DMS53 treated with DMSO at 0.1 percent for 48 hours (cell line): ENCODE measurements around the gene LGALS4.
"Not testable (repeated sequence)": the region's sequence is repeated elsewhere in the genome, so short reads cannot be mapped to it uniquely, and the experiment has no call there.

ENCODE experiments used
- DNase-seq: peaks from one replicate; lab custom pipeline; 2025; ENCODE audit not compliant: unreplicated experiment; lab: John Stamatoyannopoulos, UW

The LGALS4 gene

GRCh38 chr19:38821230-38821825 is 8.6 kb upstream of the LGALS4 start:
- DNase-seq = not testable (repeated sequence)

DNA sequence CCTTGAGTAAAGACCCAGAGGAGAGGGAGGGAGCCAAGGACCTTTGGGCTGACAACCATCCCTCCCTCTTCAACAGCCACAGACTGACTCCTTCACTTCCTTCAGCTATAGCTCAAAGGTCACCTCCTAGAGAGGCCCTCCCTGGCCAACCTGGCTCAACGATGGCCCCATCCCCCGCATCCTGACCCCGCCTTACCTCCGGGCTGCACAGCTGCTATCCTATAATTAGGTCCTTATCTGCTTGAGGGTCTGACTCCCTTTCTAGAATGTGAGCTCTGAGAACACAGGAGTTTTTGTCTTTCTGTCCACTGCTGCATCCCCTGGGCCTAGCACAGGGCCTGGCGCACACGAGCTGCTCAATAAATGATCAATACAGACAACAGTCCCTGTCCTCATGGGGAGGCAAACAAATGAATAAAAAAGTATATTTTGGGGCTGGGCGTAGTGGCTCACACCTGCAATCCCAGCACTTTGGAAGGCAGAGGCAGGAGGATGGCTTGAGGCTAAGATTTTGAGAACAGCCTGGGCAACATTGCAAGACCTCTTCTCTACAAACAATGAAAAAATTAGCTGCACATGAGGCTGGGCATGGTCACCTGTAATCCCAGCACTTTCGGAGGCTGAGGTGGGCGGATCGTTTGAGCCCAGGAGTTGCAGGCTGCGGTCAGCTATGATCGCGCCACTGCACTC is 6.6 kb upstream of the LGALS4 start:
- DNase-seq = peak; percentile 51

DNA sequence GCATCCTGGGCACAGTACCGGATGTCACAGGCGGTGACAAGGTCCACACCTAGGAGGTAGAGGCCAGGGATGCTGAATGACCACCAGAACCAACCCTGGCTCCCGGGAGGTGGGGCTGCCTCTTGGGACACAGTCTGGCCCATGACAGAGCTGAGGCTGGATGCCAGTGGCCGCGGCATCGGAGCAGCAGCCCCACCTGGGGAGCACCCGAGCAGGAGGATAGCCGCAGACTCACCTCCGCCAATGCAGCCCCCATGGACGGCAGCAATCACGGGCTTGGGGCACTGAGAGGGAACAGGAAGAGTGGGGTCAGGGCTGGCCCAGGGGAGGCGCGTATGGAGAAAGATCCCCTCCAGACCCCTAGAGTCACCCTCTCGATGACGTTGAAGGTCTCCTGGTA is 4.3 kb upstream of the LGALS4 start:
- DNase-seq = no peak

DNA sequence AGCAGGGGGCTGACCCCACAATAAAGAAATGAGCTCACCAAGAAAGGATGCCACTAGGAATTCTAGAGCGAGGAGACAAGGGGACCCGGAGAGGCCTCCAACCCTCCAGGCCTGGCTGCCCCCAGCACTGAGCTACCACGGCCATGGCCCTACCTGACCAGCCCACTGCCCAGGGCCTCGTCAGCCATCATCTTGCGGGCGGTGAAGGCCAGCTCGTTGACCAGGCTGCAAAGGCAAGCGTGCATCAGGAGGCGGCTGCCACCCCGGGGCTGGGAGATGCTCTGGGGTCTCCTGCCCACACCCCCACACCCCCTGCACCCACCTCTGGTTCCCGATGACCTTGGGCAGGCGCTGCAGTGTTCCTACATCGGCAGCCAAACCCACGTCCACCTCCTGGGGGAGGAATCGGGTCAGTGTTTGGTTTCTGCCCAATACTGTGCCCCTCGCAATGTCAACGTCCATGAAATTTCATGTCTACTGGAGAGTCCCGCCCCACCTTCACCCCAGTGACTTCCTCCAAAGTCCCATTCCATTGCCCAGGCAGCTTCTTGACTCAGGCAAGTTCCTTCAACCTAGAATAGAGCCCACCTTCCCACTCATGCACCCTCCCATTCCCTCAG is 3.5 kb upstream of the LGALS4 start:
- no peak for DNase-seq

GRCh38 chr19:38815059-38816001 is 2.6 kb upstream of the LGALS4 start:
- DNase-seq = no peak

- DNase-seq = not testable (repeated sequence)
Observed at GRCh38 chr19:38813932-38814331, 1.2 kb upstream of the LGALS4 start.

DNA sequence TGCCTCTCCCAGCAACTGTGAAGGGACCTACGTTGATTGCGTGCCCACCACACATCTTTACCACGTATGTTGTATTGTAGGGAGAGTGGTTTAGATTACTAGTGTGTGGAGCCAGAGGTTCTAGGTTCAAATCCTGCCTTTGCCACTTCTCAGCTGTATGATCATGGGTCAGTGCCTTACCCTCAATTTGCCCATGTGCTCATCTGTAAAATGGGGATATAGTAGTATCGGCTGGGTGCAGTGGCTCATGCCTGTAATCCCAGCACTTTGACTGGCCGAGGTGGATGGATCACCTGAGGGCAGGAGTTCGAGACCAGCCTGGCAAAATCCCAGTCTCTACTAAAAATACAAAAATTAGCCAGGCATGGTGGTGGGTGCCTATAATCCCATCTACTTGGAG is 578 bp upstream of the LGALS4 start:
- DNase-seq = no peak

GRCh38 chr19:38812009-38812840 is 520 bp downstream of the LGALS4 start:
- no peak for DNase-seq

- DNase-seq = no peak
Observed at GRCh38 chr19:38809592-38810252, 3.0 kb downstream of the LGALS4 start.

- DNase-seq = no peak
Observed at GRCh38 chr19:38808741-38809140, 4.0 kb downstream of the LGALS4 start.

GRCh38 chr19:38807374-38808098 is 5.2 kb downstream of the LGALS4 start:
- peak; percentile 14 for DNase-seq

DNA sequence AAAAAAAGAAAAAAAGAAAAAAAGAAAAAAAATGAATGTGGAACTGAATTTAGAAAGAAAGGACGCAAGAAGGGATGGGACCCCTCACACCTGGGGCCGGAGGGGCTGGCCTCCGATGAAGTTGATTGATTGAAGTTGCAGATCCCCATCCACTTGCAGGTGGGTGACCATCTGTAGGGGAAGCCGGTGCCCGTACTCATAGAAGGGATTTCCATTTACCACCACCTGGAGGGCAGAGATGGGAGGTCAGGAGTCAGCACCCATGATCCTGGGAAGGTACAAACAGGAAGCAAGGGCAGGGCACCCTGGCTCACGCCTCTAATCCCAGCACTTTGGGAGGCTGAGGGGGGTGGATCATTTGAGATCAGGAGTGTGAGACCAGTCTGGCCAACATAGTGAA is 6.4 kb downstream of the LGALS4 start:
- no peak for DNase-seq

- no peak for DNase-seq
Observed at GRCh38 chr19:38805180-38805579, 7.6 kb downstream of the LGALS4 start.

GRCh38 chr19:38803543-38803942 is 9.2 kb downstream of the LGALS4 start:
- DNase-seq = no peak

- no peak for DNase-seq
Observed at GRCh38 chr19:38801359-38802095, 11.2 kb downstream of the LGALS4 start.

GRCh38 chr19:38800577-38801347 is 12.0 kb downstream of the LGALS4 start:
- no peak for DNase-seq

- peak; percentile 37 for DNase-seq
Observed at GRCh38 chr19:38799104-38799503, 13.6 kb downstream of the LGALS4 start.

GRCh38 chr19:38797781-38798180 is 15.0 kb downstream of the LGALS4 start:
- not testable (repeated sequence) for DNase-seq
